Muscle layer of duodenum (tissue), 2 donors: ENCODE data around the gene DEK.
"Not testable (repeated sequence)": the region's sequence is repeated elsewhere in the genome, so short reads cannot be mapped to it uniquely, and the experiment has no call there.

Experiments
- H3K27ac ChIP-seq: one replicate; pipeline ENCODE4 v1.7.0; 2013; ENCODE audit warnings: mild to moderate bottlenecking, low read length
- H3K27me3 ChIP-seq: one replicate; pipeline ENCODE4 v1.7.0; 2013; ENCODE audit warnings: low read depth, mild to moderate bottlenecking, control low read depth, low read length
- H3K36me3 ChIP-seq, 2 donors: one replicate each; pipeline ENCODE4 v1.7.0; 2013; ENCODE audit warnings: low read length in 2 of 2, control low read depth in 1 of 2, mild to moderate bottlenecking in 1 of 2; ENCODE audit not compliant: insufficient read depth in 2 of 2, control insufficient read depth in 1 of 2
- H3K4me1 ChIP-seq, 2 donors: one replicate each; pipeline ENCODE4 v1.7.0; 2013; ENCODE audit warnings: low read length in 2 of 2, mild to moderate bottlenecking in 2 of 2, control low read depth in 1 of 2, moderate library complexity in 1 of 2; ENCODE audit not compliant: insufficient read depth in 2 of 2, control insufficient read depth in 1 of 2
- H3K4me3 ChIP-seq, 2 donors: one replicate each; pipeline ENCODE4 v1.7.0; 2013; ENCODE audit warnings: low read length in 2 of 2, low read depth in 1 of 2, mild to moderate bottlenecking in 1 of 2
- H3K9me3 ChIP-seq, 2 donors: one replicate each; pipeline ENCODE4 v1.7.0; 2013; ENCODE audit warnings: low read length in 2 of 2, control low read depth in 1 of 2, mild to moderate bottlenecking in 1 of 2; ENCODE audit not compliant: control insufficient read depth in 1 of 2
- donor health status: healthy.

Gene DEK

DNA sequence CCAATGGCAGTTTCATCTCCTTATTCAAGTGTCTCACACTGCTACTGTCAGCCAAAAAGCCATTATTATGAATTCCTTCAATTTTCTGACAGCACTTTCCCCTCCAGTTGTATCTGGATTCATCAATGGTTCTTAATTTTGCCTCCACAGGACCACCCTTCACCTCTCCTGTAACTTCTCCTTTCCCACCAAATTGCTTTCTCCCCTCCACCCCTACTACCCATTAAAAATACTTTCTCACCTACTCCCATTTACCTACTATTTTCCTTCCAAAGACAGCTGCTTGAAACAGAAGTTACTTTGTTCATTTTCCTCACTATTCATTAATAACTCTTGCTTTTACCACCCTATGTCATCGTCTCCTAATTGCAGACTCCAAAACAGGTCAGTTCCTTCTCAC is 29.8 kb downstream of the DEK start:
- H3K4me1 ChIP-seq: no peaks in the 10 kb centered on the region
- H3K27me3 ChIP-seq: no peaks in the 10 kb centered on the region
- peaks cover 0 to 5% of the 10 kb centered on the region in 2 donors for H3K9me3 ChIP-seq
- H3K36me3 ChIP-seq: peaks cover 21 to 32% of the 10 kb centered on the region in 2 donors
- H3K27ac ChIP-seq: no peak overlapping the region
- no peak overlapping the region for H3K4me3 ChIP-seq

- peaks cover 21 to 34% of the 10 kb centered on the region in 2 donors for H3K36me3 ChIP-seq
- not testable (repeated sequence) for H3K4me1 ChIP-seq, H3K4me3 ChIP-seq, H3K27ac ChIP-seq, H3K9me3 ChIP-seq, H3K27me3 ChIP-seq
Measured at GRCh38 chr6:18233770-18234169, 30.6 kb downstream of the DEK start.

DNA sequence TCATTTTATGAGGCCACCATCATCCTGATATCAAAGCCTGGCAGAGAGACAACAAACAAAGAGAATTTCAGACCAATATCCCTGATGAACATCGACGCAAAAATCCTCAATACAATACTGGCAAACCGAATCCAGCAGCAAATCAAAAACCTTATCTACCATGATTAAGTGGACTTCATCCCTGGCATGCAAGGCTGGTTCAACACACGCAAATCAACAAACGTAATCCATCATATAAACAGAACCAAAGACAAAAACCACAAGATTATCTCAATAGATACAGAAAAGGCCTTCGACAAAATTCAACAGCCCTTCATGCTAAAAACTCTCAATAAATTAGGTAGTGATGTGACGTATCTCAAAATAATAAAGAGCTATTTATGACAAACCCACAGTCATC is 32.5 kb downstream of the DEK start:
- H3K4me1 ChIP-seq, H3K4me3 ChIP-seq, H3K27me3 ChIP-seq, H3K27ac ChIP-seq: not testable (repeated sequence)
- Histone ChIP-seq H3K36me3 (peaks cover 26 to 45% of the 10 kb centered on the region in 2 donors), H3K9me3 (peaks cover 0 to 16% of the 10 kb centered on the region in 2 donors)

- not testable (repeated sequence) for H3K4me1 ChIP-seq, H3K27me3 ChIP-seq, H3K27ac ChIP-seq, H3K4me3 ChIP-seq
- Histone ChIP-seq H3K36me3 (peaks cover 22 to 47% of the 10 kb centered on the region in 2 donors), H3K9me3 (peaks cover 0 to 16% of the 10 kb centered on the region in 2 donors)
Measured at GRCh38 chr6:18228590-18228989, 35.7 kb downstream of the DEK start.

GRCh38 chr6:18227166-18227565 is 37.2 kb downstream of the DEK start:
- Histone ChIP-seq H3K9me3 (peaks cover 0 to 16% of the 10 kb centered on the region in 2 donors), H3K36me3 (peaks cover 26 to 55% of the 10 kb centered on the region in 2 donors)
- not testable (repeated sequence) for H3K27me3 ChIP-seq, H3K27ac ChIP-seq, H3K4me3 ChIP-seq, H3K4me1 ChIP-seq

DNA sequence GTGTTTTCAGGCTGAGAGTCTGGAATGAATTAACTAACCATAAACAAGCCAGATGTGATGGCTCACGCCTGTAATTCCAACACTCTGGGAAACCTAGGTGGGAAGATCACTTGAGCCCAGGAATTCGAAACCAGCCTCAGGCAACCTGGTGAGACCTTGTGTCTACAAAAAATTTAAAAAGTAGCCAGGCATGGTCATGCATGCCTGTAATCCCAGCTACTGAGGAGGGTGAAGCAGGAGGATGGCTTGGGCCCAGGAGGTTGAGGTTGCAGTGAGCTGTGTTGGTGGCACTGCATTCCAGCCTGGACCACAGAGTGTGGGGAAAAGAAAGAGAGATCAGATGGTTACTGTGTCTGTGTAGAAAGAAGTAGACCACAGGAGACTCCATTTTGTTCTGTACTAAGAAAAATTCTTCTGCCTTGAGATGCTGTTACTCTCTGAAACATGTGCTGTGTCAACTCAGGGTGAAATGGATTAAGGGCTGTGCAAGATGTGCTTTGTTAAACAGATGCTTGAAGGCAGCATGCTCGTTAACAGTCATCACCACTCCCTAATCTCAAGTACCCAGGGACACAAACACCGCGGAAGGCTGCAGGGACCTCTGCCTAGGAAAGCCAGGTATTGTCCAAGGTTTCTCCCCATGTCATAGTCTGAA is 37.8 kb downstream of the DEK start:
- H3K4me3 ChIP-seq, H3K4me1 ChIP-seq, H3K27ac ChIP-seq, H3K27me3 ChIP-seq: not testable (repeated sequence)
- Histone ChIP-seq H3K9me3 (peaks cover 0 to 12% of the 10 kb centered on the region in 2 donors), H3K36me3 (peaks cover 26 to 55% of the 10 kb centered on the region in 2 donors)

GRCh38 chr6:18221288-18221615 is 43.1 kb downstream of the DEK start:
- Histone ChIP-seq H3K36me3 (peaks cover 20 to 52% of the 10 kb centered on the region in 2 donors), H3K4me1 (no peaks in the 10 kb centered on the region), H3K27me3 (no peaks in the 10 kb centered on the region), H3K27ac (no peak overlapping the region), H3K9me3 (no peaks in the 10 kb centered on the region), H3K4me3 (no peak overlapping the region)

DNA sequence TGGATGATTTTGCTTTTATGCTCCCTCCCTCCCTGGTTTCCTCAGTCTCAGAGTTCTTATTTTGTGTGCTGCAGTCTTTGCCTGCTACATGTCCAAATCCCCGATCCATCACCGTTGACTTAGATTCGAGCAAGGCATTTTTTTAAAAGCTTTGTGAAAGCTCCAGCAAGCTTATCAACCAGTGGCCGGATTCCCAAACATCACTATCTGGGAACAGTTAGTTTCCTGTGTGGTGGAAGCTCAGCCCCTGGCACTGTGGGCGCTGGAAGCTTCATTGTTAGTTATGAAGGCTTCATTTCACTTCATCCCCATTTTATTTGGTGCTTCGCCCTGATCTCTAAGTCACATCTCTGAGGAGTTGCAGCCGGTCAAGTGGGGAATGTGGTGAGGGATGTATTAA is 44.7 kb downstream of the DEK start:
- Histone ChIP-seq H3K36me3 (peaks cover 10 to 43% of the 10 kb centered on the region in 2 donors), H3K4me1 (no peaks in the 10 kb centered on the region), H3K27ac (no peak overlapping the region), H3K27me3 (no peaks in the 10 kb centered on the region), H3K9me3 (no peaks in the 10 kb centered on the region), H3K4me3 (no peak overlapping the region)

DNA sequence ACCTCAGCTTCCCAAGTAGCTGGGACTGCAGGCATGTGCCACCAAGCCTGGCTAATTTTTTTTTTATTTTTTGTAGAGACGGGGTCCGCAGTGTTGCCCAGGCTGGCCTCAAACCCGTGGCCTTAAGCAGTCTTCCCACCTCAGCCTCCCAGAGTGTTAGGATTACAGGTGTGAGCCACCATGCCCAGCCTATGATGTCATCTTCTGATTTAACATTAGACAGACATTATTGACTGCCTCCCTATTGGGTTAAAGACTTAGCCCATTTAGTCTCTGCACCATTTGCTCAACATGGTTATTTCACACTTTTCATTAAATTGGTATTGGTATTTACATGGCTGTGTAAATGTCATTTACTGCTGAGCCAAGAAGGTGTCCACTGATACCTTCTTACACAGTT is 46.1 kb downstream of the DEK start:
- Histone ChIP-seq H3K27ac (no peak overlapping the region), H3K36me3 (peaks cover 10 to 45% of the 10 kb centered on the region in 2 donors), H3K4me1 (no peaks in the 10 kb centered on the region), H3K4me3 (no peak overlapping the region), H3K27me3 (no peaks in the 10 kb centered on the region), H3K9me3 (no peaks in the 10 kb centered on the region)

DNA sequence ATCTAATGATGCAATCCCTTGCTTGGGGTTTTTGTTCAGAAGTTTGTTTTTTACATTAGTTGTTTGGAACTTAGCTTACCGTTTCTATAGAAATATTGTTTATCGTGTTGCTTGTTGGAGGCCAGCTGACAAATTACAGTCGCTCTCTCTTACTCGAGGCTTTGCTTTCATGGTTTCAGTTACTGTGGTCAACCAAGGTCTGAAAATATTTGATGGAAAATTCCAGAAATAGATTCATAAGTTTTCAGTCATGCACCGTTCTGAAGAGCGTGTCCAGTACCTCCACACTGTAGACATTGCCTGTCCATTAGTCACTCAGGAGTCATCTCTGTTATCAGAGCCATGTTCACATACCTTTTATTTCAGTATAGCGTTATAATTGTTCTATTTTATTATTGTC is 47.9 kb downstream of the DEK start:
- Histone ChIP-seq H3K9me3 (no peaks in the 10 kb centered on the region), H3K27me3 (no peaks in the 10 kb centered on the region), H3K4me1 (no peaks in the 10 kb centered on the region), H3K27ac (no peak overlapping the region), H3K36me3 (peaks cover 19 to 36% of the 10 kb centered on the region in 2 donors), H3K4me3 (no peak overlapping the region)

DNA sequence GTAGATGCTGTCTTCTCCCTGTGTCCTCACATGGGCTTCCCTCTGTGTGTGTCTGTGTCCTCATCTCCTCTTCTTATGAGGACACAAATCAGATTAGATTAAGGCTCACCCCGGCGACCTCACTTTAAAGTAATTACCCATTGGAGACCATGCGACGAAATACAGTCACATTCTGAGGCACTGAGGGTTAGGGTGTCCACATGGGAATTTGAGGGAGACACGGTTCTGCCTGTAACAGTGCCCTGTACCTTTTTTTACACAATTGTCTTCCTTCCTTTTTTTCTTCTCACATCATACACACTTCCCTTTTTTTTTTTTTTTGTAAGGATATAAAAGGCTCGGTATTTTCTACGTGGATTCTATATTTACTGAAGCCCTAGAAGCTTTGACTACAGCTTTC is 48.9 kb downstream of the DEK start:
- H3K4me3 ChIP-seq: no peak overlapping the region
- H3K9me3 ChIP-seq: no peaks in the 10 kb centered on the region
- no peaks in the 10 kb centered on the region for H3K27me3 ChIP-seq
- H3K36me3 ChIP-seq: peaks cover 19 to 30% of the 10 kb centered on the region in 2 donors
- H3K4me1 ChIP-seq: no peaks in the 10 kb centered on the region
- no peak overlapping the region for H3K27ac ChIP-seq

- Histone ChIP-seq H3K27ac (no peak overlapping the region), H3K36me3 (peaks cover 23 to 36% of the 10 kb centered on the region in 2 donors), H3K4me1 (no peaks in the 10 kb centered on the region), H3K9me3 (no peaks in the 10 kb centered on the region), H3K27me3 (no peaks in the 10 kb centered on the region), H3K4me3 (no peak overlapping the region)
Measured at GRCh38 chr6:18214003-18214402, 50.3 kb downstream of the DEK start.
